ENCODE data around the gene KIAA1671. TPM values are rescaled to one million over a fixed set of nuclear protein-coding genes. Genes with fewer than 3 reads are reported as not detected.

KIAA1671 gene
- total and polyA plus RNA-seq, 2 donors: 13.0 to 19.0 TPM

GRCh38 chr22:25072406-25072805 is 119.9 kb downstream of the KIAA1671 start:
- H3K4me1 ChIP-seq (ENCODE audit: insufficient read depth): no peaks in the 10 kb centered on the region
- no peak overlapping the region for H3K27ac ChIP-seq (ENCODE audit: low read depth)
- H3K4me3 ChIP-seq (ENCODE audit: low read depth, low read length): no peak overlapping the region
- no peaks in the 10 kb centered on the region for H3K36me3 ChIP-seq (ENCODE audit: insufficient read depth)
- no peak for DNase-seq (ENCODE audit: extremely low spot score)
- 84% methylated on average over 7 of the region's 7 CpGs for WGBS

GRCh38 chr22:25076336-25076735 is 123.8 kb downstream of the KIAA1671 start:
- Histone ChIP-seq H3K27ac (ENCODE audit: low read depth) (no peak overlapping the region), H3K36me3 (ENCODE audit: insufficient read depth) (no peaks in the 10 kb centered on the region), H3K4me1 (ENCODE audit: insufficient read depth) (no peaks in the 10 kb centered on the region), H3K4me3 (ENCODE audit: low read depth, low read length) (no peak overlapping the region)
- DNase-seq (ENCODE audit: extremely low spot score): no peak
- WGBS: 81% methylated on average over 4 of the region's 4 CpGs

GRCh38 chr22:25077056-25077455 is 124.5 kb downstream of the KIAA1671 start:
- H3K27ac ChIP-seq (ENCODE audit: low read depth): no peak overlapping the region

GRCh38 chr22:25077964-25078363 is 125.4 kb downstream of the KIAA1671 start:
- DNase-seq (ENCODE audit: extremely low spot score): no peak
- 67% methylated on average over 3 of the region's 3 CpGs for WGBS
- Histone ChIP-seq H3K4me3 (ENCODE audit: low read depth, low read length) (no peak overlapping the region), H3K4me1 (ENCODE audit: insufficient read depth) (no peaks in the 10 kb centered on the region), H3K27ac (ENCODE audit: low read depth) (no peak overlapping the region), H3K36me3 (ENCODE audit: insufficient read depth) (no peaks in the 10 kb centered on the region)

More at GRCh38 chr22:25077056-25077455, 124.5 kb downstream of the KIAA1671 start:
- WGBS: 51% methylated on average over 3 of the region's 3 CpGs
- no peak for DNase-seq (ENCODE audit: extremely low spot score)
- H3K4me1 ChIP-seq (ENCODE audit: insufficient read depth): no peaks in the 10 kb centered on the region
- H3K4me3 ChIP-seq (ENCODE audit: low read depth, low read length): no peak overlapping the region
- no peaks in the 10 kb centered on the region for H3K36me3 ChIP-seq (ENCODE audit: insufficient read depth)

GRCh38 chr22:25078591-25078990 is 126.1 kb downstream of the KIAA1671 start:
- DNase-seq (ENCODE audit: extremely low spot score): no peak
- 86% methylated on average over 6 of the region's 6 CpGs for WGBS
- Histone ChIP-seq H3K4me3 (ENCODE audit: low read depth, low read length) (no peak overlapping the region), H3K27ac (ENCODE audit: low read depth) (no peak overlapping the region), H3K36me3 (ENCODE audit: insufficient read depth) (no peaks in the 10 kb centered on the region), H3K4me1 (ENCODE audit: insufficient read depth) (no peaks in the 10 kb centered on the region)

- no peaks in the 10 kb centered on the region for H3K4me1 ChIP-seq (ENCODE audit: insufficient read depth)
- WGBS: 63% methylated on average over 3 of the region's 3 CpGs
- no peak overlapping the region for H3K4me3 ChIP-seq (ENCODE audit: low read depth, low read length)
- H3K36me3 ChIP-seq (ENCODE audit: insufficient read depth): no peaks in the 10 kb centered on the region
- DNase-seq (ENCODE audit: extremely low spot score): no peak
- H3K27ac ChIP-seq (ENCODE audit: low read depth): no peak overlapping the region
These were observed 128.3 kb downstream of the KIAA1671 start for GRCh38 chr22:25080855-25081254.

- H3K4me3 ChIP-seq (ENCODE audit: low read depth, low read length): no peak overlapping the region
- no peak overlapping the region for H3K27ac ChIP-seq (ENCODE audit: low read depth)
- 16% methylated on average over 3 of the region's 3 CpGs for WGBS
These were observed 128.9 kb downstream of the KIAA1671 start for GRCh38 chr22:25081409-25081824.

GRCh38 chr22:25082096-25082495 is 129.6 kb downstream of the KIAA1671 start:
- WGBS: 94% methylated on average over 3 of the region's 3 CpGs
- Histone ChIP-seq H3K27ac (ENCODE audit: low read depth) (no peak overlapping the region), H3K4me3 (ENCODE audit: low read depth, low read length) (no peak overlapping the region), H3K4me1 (ENCODE audit: insufficient read depth) (no peaks in the 10 kb centered on the region), H3K36me3 (ENCODE audit: insufficient read depth) (no peaks in the 10 kb centered on the region)
- DNase-seq (ENCODE audit: extremely low spot score): no peak

More at GRCh38 chr22:25081409-25081824, 128.9 kb downstream of the KIAA1671 start:
- H3K36me3 ChIP-seq (ENCODE audit: insufficient read depth): no peaks in the 10 kb centered on the region
- H3K4me1 ChIP-seq (ENCODE audit: insufficient read depth): no peaks in the 10 kb centered on the region
- DNase-seq (ENCODE audit: extremely low spot score): no peak

- H3K4me3 ChIP-seq (ENCODE audit: low read depth, low read length): no peak overlapping the region
- H3K4me1 ChIP-seq (ENCODE audit: insufficient read depth): no peaks in the 10 kb centered on the region
- no peak overlapping the region for H3K27ac ChIP-seq (ENCODE audit: low read depth)
- WGBS: 73% methylated on average over 2 of the region's 2 CpGs
- no peaks in the 10 kb centered on the region for H3K36me3 ChIP-seq (ENCODE audit: insufficient read depth)
- no peak for DNase-seq (ENCODE audit: extremely low spot score)
These were observed 130.7 kb downstream of the KIAA1671 start for GRCh38 chr22:25083056-25083806.

GRCh38 chr22:25083807-25084200 is 131.3 kb downstream of the KIAA1671 start:
- DNase-seq (ENCODE audit: extremely low spot score): no peak

GRCh38 chr22:25084405-25085107 is 132.0 kb downstream of the KIAA1671 start:
- DNase-seq (ENCODE audit: extremely low spot score): no peak
- Histone ChIP-seq H3K4me1 (ENCODE audit: insufficient read depth) (no peaks in the 10 kb centered on the region), H3K4me3 (ENCODE audit: low read depth, low read length) (no peak overlapping the region), H3K36me3 (ENCODE audit: insufficient read depth) (no peaks in the 10 kb centered on the region), H3K27ac (ENCODE audit: low read depth) (no peak overlapping the region)
- WGBS: 89% methylated on average over 9 of the region's 9 CpGs

More at GRCh38 chr22:25083807-25084200, 131.3 kb downstream of the KIAA1671 start:
- no peaks in the 10 kb centered on the region for H3K36me3 ChIP-seq (ENCODE audit: insufficient read depth)
- no peaks in the 10 kb centered on the region for H3K4me1 ChIP-seq (ENCODE audit: insufficient read depth)
- no peak overlapping the region for H3K4me3 ChIP-seq (ENCODE audit: low read depth, low read length)
- 74% methylated on average over 6 of the region's 6 CpGs for WGBS
- H3K27ac ChIP-seq (ENCODE audit: low read depth): no peak overlapping the region

GRCh38 chr22:25085156-25085555 is 132.6 kb downstream of the KIAA1671 start:
- Histone ChIP-seq H3K36me3 (ENCODE audit: insufficient read depth) (no peaks in the 10 kb centered on the region), H3K4me3 (ENCODE audit: low read depth, low read length) (no peak overlapping the region), H3K27ac (ENCODE audit: low read depth) (no peak overlapping the region), H3K4me1 (ENCODE audit: insufficient read depth) (no peaks in the 10 kb centered on the region)
- WGBS: 71% methylated on average over 6 of the region's 6 CpGs
- DNase-seq (ENCODE audit: extremely low spot score): no peak

GRCh38 chr22:25085930-25086901 is 133.7 kb downstream of the KIAA1671 start:
- DNase-seq (ENCODE audit: extremely low spot score): no peak
- H3K4me3 ChIP-seq (ENCODE audit: low read depth, low read length): no peak overlapping the region
- WGBS: 32% methylated on average over 14 of the region's 14 CpGs
- H3K4me1 ChIP-seq (ENCODE audit: insufficient read depth): no peaks in the 10 kb centered on the region
- no peaks in the 10 kb centered on the region for H3K36me3 ChIP-seq (ENCODE audit: insufficient read depth)
- no peak overlapping the region for H3K27ac ChIP-seq (ENCODE audit: low read depth)
